Suprapubic skin (tissue), 4 donors: ENCODE measurements around the gene JHY. TPM values are rescaled to one million over a fixed set of nuclear protein-coding genes. Genes with fewer than 3 reads are reported as not detected.

Source experiments
- DNase-seq, 2 donors: peaks; one replicate each; pipeline ENCODE4 v3.0.0-alpha.2; 2019; ENCODE audit warnings: low spot score in 2 of 2
- H3K27ac ChIP-seq: fragments of 200-600 bp; sonication (generic); one replicate; pipeline ENCODE4 v1.5.1; 2019
- H3K27me3 ChIP-seq: fragments of 200-600 bp; sonication (generic); one replicate; pipeline ENCODE4 v1.5.1; 2019
- H3K36me3 ChIP-seq: fragments of 200-600 bp; sonication (generic); one replicate; pipeline ENCODE4 v1.5.1; 2019
- H3K4me1 ChIP-seq: fragments of 200-600 bp; sonication (generic); one replicate; pipeline ENCODE4 v1.5.1; 2019
- H3K4me3 ChIP-seq: fragments of 200-600 bp; sonication (generic); one replicate; pipeline ENCODE4 v1.5.1; 2019; ENCODE audit warnings: mild to moderate bottlenecking
- H3K9me3 ChIP-seq: fragments of 200-600 bp; sonication (generic); one replicate; pipeline ENCODE4 v1.5.1; 2019
- CTCF ChIP-seq, 2 donors: fragments of 200-600 bp in 1 of 2; fragments of 450-650 bp in 1 of 2; sonication (generic) in 1 of 2; IDR thresholded peaks; one replicate each; pipeline ENCODE4 v1.5.1; 2016 to 2019; ENCODE audit warnings: antibody characterized with exemption in 2 of 2, mild to moderate bottlenecking in 1 of 2, moderate library complexity in 1 of 2
- EP300 ChIP-seq: sonication (generic); formaldehyde crosslinking; IDR thresholded peaks from one replicate; pipeline ENCODE4 v1.6.1; 2017; ENCODE audit warnings: antibody characterized with exemption
- POLR2A ChIP-seq, 2 donors: fragments of 450-650 bp; IDR thresholded peaks; one replicate each; pipeline ENCODE4 v1.6.1; 2017; ENCODE audit warnings: antibody characterized with exemption in 2 of 2, mild to moderate bottlenecking in 2 of 2, moderate library complexity in 2 of 2
- POLR2AphosphoS5 ChIP-seq, 3 donors: sonication (generic); formaldehyde crosslinking; IDR thresholded peaks; one replicate each; pipeline ENCODE4 v1.6.1; 2017; ENCODE audit warnings: antibody characterized with exemption in 3 of 3
- WGBS: methylation state at CpG from one replicate; pipeline ENCODE4 v1.1.5; 2018; 5-methylcytosine and 5-hydroxymethylcytosine counted together
- total RNA-seq, 4 donors: library from RNA; depleted of rRNA; stranded (reverse); fragments of >200 nt; gene quantifications; one replicate each; pipeline ENCODE4 v1.1.0, GENCODE V29; 2016

Gene JHY
- total RNA-seq, 4 donors from 2014 or later = 2.5 to 7.6 (median 3.9) TPM

- H3K27ac ChIP-seq = no peak overlapping the region
- TF ChIP-seq CTCF (IDR thresholded peaks at IDR 0.05) = no peak
- TF ChIP-seq EP300 = no peak
- TF ChIP-seq POLR2A (IDR thresholded peaks at IDR 0.05) = no peak
- no peak for TF ChIP-seq POLR2AphosphoS5 (IDR thresholded peaks at IDR 0.05)
- DNase-seq = no peak
- no peaks in the 10 kb centered on the region for H3K9me3 ChIP-seq
- no peaks in the 10 kb centered on the region for H3K36me3 ChIP-seq
- 73% methylated on average over 6 of the region's 6 CpGs for WGBS
- no peak overlapping the region for H3K4me3 ChIP-seq
- H3K27me3 ChIP-seq = no peaks in the 10 kb centered on the region
- H3K4me1 ChIP-seq = no peaks in the 10 kb centered on the region
Observed at GRCh38 chr11:122898799-122899198, 16.2 kb downstream of the JHY start.

DNA sequence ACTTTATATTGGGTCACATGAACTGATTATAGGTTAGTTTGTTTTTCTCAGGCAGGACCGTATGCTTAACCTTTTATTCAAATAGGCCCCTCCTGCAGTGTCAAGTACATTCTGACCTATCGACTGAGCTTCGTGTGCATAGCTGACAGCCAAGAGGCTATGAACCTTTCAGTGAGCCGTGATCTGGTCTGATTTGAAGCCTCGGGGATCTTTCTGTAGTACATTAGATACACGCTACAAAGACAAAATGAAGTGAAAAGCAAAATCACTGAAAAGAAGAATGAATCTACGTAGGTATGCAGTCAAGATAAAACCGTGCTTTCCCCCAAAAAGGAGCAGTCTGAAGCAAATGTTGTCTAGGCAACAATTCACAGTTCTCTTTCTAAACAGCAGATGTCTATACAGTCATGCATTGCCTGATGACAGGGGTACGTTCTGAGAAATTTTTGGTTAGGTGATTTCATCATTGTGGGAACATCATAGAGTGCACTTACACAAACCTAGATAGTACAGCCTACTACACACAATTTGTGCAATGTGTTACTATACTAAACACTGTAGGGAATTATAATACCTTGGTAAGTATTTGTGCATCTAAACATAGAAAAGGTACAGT is 18.1 kb downstream of the JHY start:
- WGBS = 77% methylated on average over 9 of the region's 9 CpGs
- DNase-seq = no peak
- Histone ChIP-seq H3K27me3 (no peaks in the 10 kb centered on the region), H3K36me3 (no peaks in the 10 kb centered on the region), H3K4me1 (no peaks in the 10 kb centered on the region), H3K27ac (no peak overlapping the region), H3K4me3 (no peak overlapping the region), H3K9me3 (no peaks in the 10 kb centered on the region)
- TF ChIP-seq POLR2A (IDR thresholded peaks at IDR 0.05) (no peak), EP300 (no peak), CTCF (IDR thresholded peaks at IDR 0.05) (no peak), POLR2AphosphoS5 (IDR thresholded peaks at IDR 0.05) (no peak)

DNA sequence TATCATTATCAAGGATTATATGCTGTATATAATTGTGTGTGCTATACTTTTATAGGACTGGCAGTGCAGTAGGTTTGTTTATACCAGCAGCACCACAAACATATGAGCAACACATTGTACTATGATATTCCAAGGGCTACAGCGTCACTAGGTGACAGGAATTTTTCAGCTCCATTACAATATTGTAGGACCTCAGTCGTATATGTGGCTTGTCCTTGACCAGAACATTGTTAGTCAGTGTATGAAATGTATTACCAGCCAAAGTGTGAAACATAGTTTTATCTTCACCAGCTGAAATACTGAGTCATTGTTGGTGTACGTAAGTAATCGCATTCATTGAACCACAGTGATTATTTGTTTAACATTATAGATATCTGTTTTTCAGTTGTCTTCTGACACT is 20.4 kb downstream of the JHY start:
- WGBS = 92% methylated on average over 4 of the region's 4 CpGs
- no peak for DNase-seq
- Histone ChIP-seq H3K36me3 (no peaks in the 10 kb centered on the region), H3K27ac (no peak overlapping the region), H3K27me3 (no peaks in the 10 kb centered on the region), H3K4me1 (no peaks in the 10 kb centered on the region), H3K9me3 (no peaks in the 10 kb centered on the region), H3K4me3 (no peak overlapping the region)
- TF ChIP-seq CTCF (IDR thresholded peaks at IDR 0.05) (no peak), POLR2AphosphoS5 (IDR thresholded peaks at IDR 0.05) (no peak), EP300 (no peak), POLR2A (IDR thresholded peaks at IDR 0.05) (no peak)

DNA sequence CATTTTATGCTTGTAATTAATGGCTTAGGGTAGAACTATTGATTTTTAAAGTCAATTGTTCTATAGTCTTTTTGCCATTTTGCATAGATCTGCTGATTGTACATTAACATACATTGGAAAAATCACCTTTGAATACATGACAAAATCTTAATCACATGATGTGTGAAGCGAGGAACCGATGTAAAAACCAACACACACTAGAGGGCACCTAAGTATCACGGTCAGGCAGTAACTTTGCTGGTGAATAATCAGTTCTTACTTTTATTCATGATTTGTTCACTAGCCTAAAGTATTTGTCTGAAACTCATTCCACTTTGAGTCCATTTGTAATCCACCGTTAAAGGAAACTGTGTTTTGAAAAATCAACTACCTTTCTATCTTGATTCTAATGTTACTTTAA is 28.2 kb downstream of the JHY start:
- Histone ChIP-seq H3K27ac (no peak overlapping the region), H3K36me3 (no peaks in the 10 kb centered on the region), H3K27me3 (no peaks in the 10 kb centered on the region), H3K4me3 (no peak overlapping the region), H3K9me3 (no peaks in the 10 kb centered on the region), H3K4me1 (no peaks in the 10 kb centered on the region)
- DNase-seq = no peak
- WGBS = 67% methylated on average over 4 of the region's 4 CpGs
- no peak for TF ChIP-seq POLR2A (IDR thresholded peaks at IDR 0.05)
- no peak for TF ChIP-seq CTCF (IDR thresholded peaks at IDR 0.05)
- no peak for TF ChIP-seq POLR2AphosphoS5 (IDR thresholded peaks at IDR 0.05)
- TF ChIP-seq EP300 = no peak

DNA sequence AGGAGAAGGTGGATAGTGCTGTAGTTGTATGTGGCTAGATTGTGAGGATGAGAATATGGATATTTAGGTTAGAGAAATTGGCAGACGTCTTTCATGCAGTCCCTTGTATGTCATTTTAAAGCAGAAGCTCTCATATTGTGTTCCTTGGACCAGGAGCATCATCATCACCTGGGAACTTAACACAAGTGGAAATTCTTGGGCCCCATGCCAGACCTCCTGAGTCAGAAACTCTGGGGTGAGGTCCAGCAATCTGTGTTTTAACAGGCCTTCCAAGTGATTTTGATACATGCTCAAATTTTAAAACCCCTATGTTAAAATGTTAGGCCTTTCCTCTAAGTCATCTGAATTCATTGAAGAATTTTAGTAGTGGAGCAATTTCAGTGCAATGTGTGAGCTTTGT is 34.8 kb downstream of the JHY start:
- Histone ChIP-seq H3K9me3 (no peaks in the 10 kb centered on the region), H3K36me3 (no peaks in the 10 kb centered on the region), H3K27me3 (no peaks in the 10 kb centered on the region), H3K4me3 (no peak overlapping the region), H3K27ac (no peak overlapping the region), H3K4me1 (no peaks in the 10 kb centered on the region)
- DNase-seq = no peak
- no peak for TF ChIP-seq POLR2AphosphoS5 (IDR thresholded peaks at IDR 0.05)
- no peak for TF ChIP-seq EP300
- no peak for TF ChIP-seq POLR2A (IDR thresholded peaks at IDR 0.05)
- no peak for TF ChIP-seq CTCF (IDR thresholded peaks at IDR 0.05)
- WGBS = 50% methylated on average over 1 of the region's 1 CpG
